NCI-H146 (cell line): ENCODE results near the gene CCR3.

Experiments
- DNase-seq: peaks from one replicate; lab custom pipeline; 2025; lab: John Stamatoyannopoulos, UW

The CCR3 gene

GRCh38 chr3:46298871-46299607, 56.8 kb downstream of the CCR3 start:
- no peak for DNase-seq

- DNase-seq, result no peak
Observed at GRCh38 chr3:46299608-46300460, 57.6 kb downstream of the CCR3 start.

GRCh38 chr3:46300461-46300789, 58.2 kb downstream of the CCR3 start:
- no peak for DNase-seq

GRCh38 chr3:46301122-46301835, 59.0 kb downstream of the CCR3 start:
- no peak for DNase-seq

- no peak for DNase-seq
Observed at GRCh38 chr3:46303240-46303639, 61.0 kb downstream of the CCR3 start.

- no peak for DNase-seq
Observed at GRCh38 chr3:46304739-46305138, 62.5 kb downstream of the CCR3 start.

- no peak for DNase-seq
Observed at GRCh38 chr3:46312991-46313390, 70.7 kb downstream of the CCR3 start.

- DNase-seq, result no peak
Observed at GRCh38 chr3:46314517-46314916, 72.3 kb downstream of the CCR3 start.

- DNase-seq, result no peak
Observed at GRCh38 chr3:46316206-46316605, 73.9 kb downstream of the CCR3 start.
